ENCODE data around the gene CTNND2. TPM values are rescaled to one million over a fixed set of nuclear protein-coding genes. Genes with fewer than 3 reads are reported as not detected.

CTNND2 gene
- total RNA-seq, 1 donor: 1.9 TPM

GRCh38 chr5:11588803-11589202, 315.4 kb downstream of the CTNND2 start:
- H3K4me3 ChIP-seq (ENCODE audit: low read depth, low read length): no peak overlapping the region
- TF ChIP-seq CTCF (IDR thresholded peaks at IDR 0.05; ENCODE audit: insufficient read depth, low read length): no peak
- no peak for DNase-seq (ENCODE audit: low read depth)

GRCh38 chr5:11584017-11584416, 320.2 kb downstream of the CTNND2 start:
- H3K4me3 ChIP-seq (ENCODE audit: low read depth, low read length): no peak overlapping the region
- TF ChIP-seq CTCF (IDR thresholded peaks at IDR 0.05; ENCODE audit: insufficient read depth, low read length): no peak
- DNase-seq (ENCODE audit: low read depth): no peak

GRCh38 chr5:11579351-11579750, 324.9 kb downstream of the CTNND2 start:
- TF ChIP-seq CTCF (IDR thresholded peaks at IDR 0.05; ENCODE audit: insufficient read depth, low read length): no peak
- DNase-seq (ENCODE audit: low read depth): no peak

GRCh38 chr5:11574787-11575186, 329.5 kb downstream of the CTNND2 start:
- no peak overlapping the region for H3K4me3 ChIP-seq (ENCODE audit: low read depth, low read length)
- DNase-seq (ENCODE audit: low read depth): no peak
- TF ChIP-seq CTCF (IDR thresholded peaks at IDR 0.05; ENCODE audit: insufficient read depth, low read length): no peak

More at GRCh38 chr5:11579351-11579750, 324.9 kb downstream of the CTNND2 start:
- no peak overlapping the region for H3K4me3 ChIP-seq (ENCODE audit: low read depth, low read length)

- no peak for DNase-seq (ENCODE audit: low read depth)
- no peak for TF ChIP-seq CTCF (IDR thresholded peaks at IDR 0.05; ENCODE audit: insufficient read depth, low read length)
- H3K4me3 ChIP-seq (ENCODE audit: low read depth, low read length): no peak overlapping the region
These were observed 330.9 kb downstream of the CTNND2 start for GRCh38 chr5:11573140-11573992.

GRCh38 chr5:11564706-11565105, 339.5 kb downstream of the CTNND2 start:
- no peak for DNase-seq (ENCODE audit: low read depth)
- H3K4me3 ChIP-seq (ENCODE audit: low read depth, low read length): no peak overlapping the region
- TF ChIP-seq CTCF (IDR thresholded peaks at IDR 0.05; ENCODE audit: insufficient read depth, low read length): no peak
